HG02763 (cell line): ENCODE data around the gene TDRKH.

ENCODE experiments used
- ATAC-seq: cut with Tn5 transposase; IDR thresholded peaks from one replicate; pipeline ENCODE4 v1.9.1; 2021; ENCODE audit warnings: mild to moderate bottlenecking, moderate library complexity; ENCODE audit not compliant: unreplicated experiment

Gene TDRKH

GRCh38 chr1:151790071-151790939 is at the start of gene TDRKH:
TSS of gene TDRKH (minus strand) at chr1:151790500. CDS start at chr1:151783022, 7,478 bp downstream.
- peak; percentile 98 for ATAC-seq

GRCh38 chr1:151839457-151840403 is 49.4 kb upstream of the TDRKH start, which contains the start of gene C2CD4D:
TSS of gene C2CD4D (minus strand) at chr1:151839820. CDS start at chr1:151838989, 831 bp downstream.
- no peak for ATAC-seq

- no peak for ATAC-seq
Measured at GRCh38 chr1:151839082-151839412, 48.7 kb upstream of the TDRKH start.

GRCh38 chr1:151838222-151839081 is 48.2 kb upstream of the TDRKH start:
- ATAC-seq, result no peak

- no peak for ATAC-seq
Measured at GRCh38 chr1:151837884-151838221, 47.6 kb upstream of the TDRKH start.

- no peak for ATAC-seq
Measured at GRCh38 chr1:151837197-151837596, 46.9 kb upstream of the TDRKH start.

GRCh38 chr1:151835596-151835995 is 45.3 kb upstream of the TDRKH start:
- no peak for ATAC-seq

- ATAC-seq, result no peak
Measured at GRCh38 chr1:151834239-151834638, 43.9 kb upstream of the TDRKH start.

GRCh38 chr1:151833172-151833900 is 43.0 kb upstream of the TDRKH start:
- ATAC-seq, result no peak

- ATAC-seq, result no peak
Measured at GRCh38 chr1:151832318-151832980, 42.1 kb upstream of the TDRKH start.

GRCh38 chr1:151831605-151832004 is 41.3 kb upstream of the TDRKH start, which contains the start of gene RORC:
TSS of gene RORC (minus strand) at chr1:151831802. CDS start at chr1:151831764, 38 bp downstream.
- no peak for ATAC-seq

- no peak for ATAC-seq
Measured at GRCh38 chr1:151831256-151831591, 40.9 kb upstream of the TDRKH start.

GRCh38 chr1:151830055-151830454 is 39.8 kb upstream of the TDRKH start:
- ATAC-seq, result no peak

GRCh38 chr1:151829352-151830046 is 39.2 kb upstream of the TDRKH start:
- ATAC-seq, result no peak

GRCh38 chr1:151828921-151829320 is 38.6 kb upstream of the TDRKH start:
- no peak for ATAC-seq

GRCh38 chr1:151827853-151828252 is 37.6 kb upstream of the TDRKH start:
- no peak for ATAC-seq

GRCh38 chr1:151825751-151826660 is 35.7 kb upstream of the TDRKH start:
- no peak for ATAC-seq

- no peak for ATAC-seq
Measured at GRCh38 chr1:151825204-151825603, 34.9 kb upstream of the TDRKH start.
